ENCODE data around the gene CAB39. TPM values are rescaled to one million over a fixed set of nuclear protein-coding genes. Genes with fewer than 3 reads are reported as not detected.

CAB39 gene
- total RNA-seq, 4 donors from 2014 or later = 70.8 to 97.6 (median 87.4) TPM

DNA sequence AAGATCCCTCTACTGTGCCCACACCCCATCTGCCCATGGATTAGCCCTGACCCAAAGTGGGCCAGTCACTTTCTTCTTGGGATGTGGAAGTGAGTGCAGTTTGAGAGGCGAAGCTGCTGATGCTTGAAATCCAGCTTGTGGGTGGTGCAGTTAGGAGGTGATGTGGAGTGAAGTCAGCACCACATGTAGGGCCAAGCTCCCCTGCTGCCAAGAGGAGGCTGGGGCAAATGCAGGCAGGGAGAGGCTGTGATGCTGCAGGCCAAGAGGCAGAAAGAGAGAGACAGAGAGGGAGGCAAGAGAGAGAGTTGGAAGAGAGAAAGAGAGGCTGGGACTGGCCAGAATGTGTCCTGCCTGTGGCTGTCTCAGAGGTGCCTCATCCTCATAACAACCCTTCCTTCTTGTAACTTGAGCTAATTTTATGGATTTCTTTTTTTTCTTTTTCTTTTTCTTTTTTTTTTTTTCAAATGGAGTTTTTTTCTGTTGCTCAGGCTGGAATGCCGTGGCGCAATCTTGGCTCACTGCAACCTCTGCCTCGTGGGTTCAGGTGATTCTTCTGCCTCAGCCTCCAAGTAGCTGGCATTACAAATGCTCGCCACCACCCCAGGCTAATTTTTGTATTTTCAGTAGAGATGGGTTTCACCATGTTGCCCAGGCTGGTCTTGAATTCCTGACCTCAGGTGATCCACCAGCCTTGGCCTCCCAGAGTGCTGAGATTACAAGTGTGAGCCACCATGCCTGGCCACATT lies 35.3 kb upstream of the CAB39 start:
- no peak overlapping the region for H3K4me3 ChIP-seq (replicated peaks in 1 of 3)
- no peak overlapping the region for H3K27ac ChIP-seq
- no peaks in the 10 kb centered on the region for H3K36me3 ChIP-seq
- intact Hi-C loops (cut with DNase I) = no loop called here
- no peak for DNase-seq
- H3K9me3 ChIP-seq = no peaks in the 10 kb centered on the region
- WGBS, 2 donors = 93% methylated on average over 5 of the region's 5 CpGs
- H3K4me1 ChIP-seq = no peaks in the 10 kb centered on the region
- TF ChIP-seq POLR2A (IDR thresholded peaks at IDR 0.05) = no peak
- TF ChIP-seq, protein P1, sequence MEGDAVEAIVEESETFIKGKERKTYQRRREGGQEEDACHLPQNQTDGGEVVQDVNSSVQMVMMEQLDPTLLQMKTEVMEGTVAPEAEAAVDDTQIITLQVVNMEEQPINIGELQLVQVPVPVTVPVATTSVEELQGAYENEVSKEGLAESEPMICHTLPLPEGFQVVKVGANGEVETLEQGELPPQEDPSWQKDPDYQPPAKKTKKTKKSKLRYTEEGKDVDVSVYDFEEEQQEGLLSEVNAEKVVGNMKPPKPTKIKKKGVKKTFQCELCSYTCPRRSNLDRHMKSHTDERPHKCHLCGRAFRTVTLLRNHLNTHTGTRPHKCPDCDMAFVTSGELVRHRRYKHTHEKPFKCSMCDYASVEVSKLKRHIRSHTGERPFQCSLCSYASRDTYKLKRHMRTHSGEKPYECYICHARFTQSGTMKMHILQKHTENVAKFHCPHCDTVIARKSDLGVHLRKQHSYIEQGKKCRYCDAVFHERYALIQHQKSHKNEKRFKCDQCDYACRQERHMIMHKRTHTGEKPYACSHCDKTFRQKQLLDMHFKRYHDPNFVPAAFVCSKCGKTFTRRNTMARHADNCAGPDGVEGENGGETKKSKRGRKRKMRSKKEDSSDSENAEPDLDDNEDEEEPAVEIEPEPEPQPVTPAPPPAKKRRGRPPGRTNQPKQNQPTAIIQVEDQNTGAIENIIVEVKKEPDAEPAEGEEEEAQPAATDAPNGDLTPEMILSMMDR (IDR thresholded peaks at IDR 0.05) = no peak
- no peaks in the 10 kb centered on the region for H3K27me3 ChIP-seq

DNA sequence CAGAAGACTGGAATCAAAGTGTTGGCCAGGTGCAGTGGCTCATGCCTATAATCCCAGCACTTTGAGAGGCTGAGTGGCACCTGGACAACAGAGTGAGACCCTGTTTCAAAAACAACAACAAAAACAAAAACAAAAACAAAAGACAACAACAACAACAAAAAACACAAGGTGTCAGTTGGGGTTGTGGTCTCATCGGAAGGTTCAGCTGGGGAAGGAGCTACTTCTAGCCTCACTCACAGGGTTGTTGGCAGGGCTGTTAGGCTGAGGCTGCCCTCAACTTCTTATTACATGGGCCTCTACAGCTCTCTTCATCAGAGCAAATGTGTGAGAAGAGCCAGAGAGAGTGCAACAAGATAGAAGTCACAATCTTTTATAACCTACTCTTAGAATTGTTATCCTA lies 34.6 kb upstream of the CAB39 start:
- no peaks in the 10 kb centered on the region for H3K4me1 ChIP-seq
- H3K9me3 ChIP-seq = no peaks in the 10 kb centered on the region
- TF ChIP-seq, protein P1 (IDR thresholded peaks at IDR 0.05) = no peak
- TF ChIP-seq POLR2A (IDR thresholded peaks at IDR 0.05) = no peak
- H3K27ac ChIP-seq = no peak overlapping the region
- intact Hi-C loops (cut with DNase I) = no loop called here
- 95 to 98% methylated on average over 1 of the region's 1 CpG for WGBS, 2 donors
- H3K36me3 ChIP-seq = no peaks in the 10 kb centered on the region
- DNase-seq = no peak
- no peak overlapping the region for H3K4me3 ChIP-seq (replicated peaks in 1 of 3)
- H3K27me3 ChIP-seq = no peaks in the 10 kb centered on the region

DNA sequence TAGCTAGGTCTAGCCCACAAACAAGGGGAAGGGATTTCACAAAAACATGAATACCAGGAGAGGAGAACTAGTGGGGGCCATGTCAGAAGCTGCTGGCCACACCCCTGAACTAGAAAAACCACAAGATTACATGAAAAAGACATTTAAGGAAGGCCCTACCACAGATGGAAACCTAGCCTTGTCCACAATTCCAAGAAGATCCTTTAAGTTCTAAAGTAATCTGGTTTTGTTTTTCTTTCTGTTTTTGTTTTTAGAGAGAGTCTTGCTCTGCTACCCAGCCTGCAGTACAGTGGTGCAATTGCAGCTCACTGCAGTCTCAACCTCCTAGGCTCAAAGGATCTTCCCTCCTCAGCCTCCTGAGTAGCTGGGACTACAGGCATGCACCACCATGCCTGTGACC lies 34.2 kb upstream of the CAB39 start:
- no peaks in the 10 kb centered on the region for H3K4me1 ChIP-seq
- TF ChIP-seq POLR2A (IDR thresholded peaks at IDR 0.05) = no peak
- TF ChIP-seq, protein P1 (IDR thresholded peaks at IDR 0.05) = no peak
- DNase-seq = no peak
- no peaks in the 10 kb centered on the region for H3K27me3 ChIP-seq
- H3K36me3 ChIP-seq = no peaks in the 10 kb centered on the region
- no peak overlapping the region for H3K4me3 ChIP-seq (replicated peaks in 1 of 3)
- intact Hi-C loops (cut with DNase I) = no loop called here
- no peak overlapping the region for H3K27ac ChIP-seq
- no peaks in the 10 kb centered on the region for H3K9me3 ChIP-seq

DNA sequence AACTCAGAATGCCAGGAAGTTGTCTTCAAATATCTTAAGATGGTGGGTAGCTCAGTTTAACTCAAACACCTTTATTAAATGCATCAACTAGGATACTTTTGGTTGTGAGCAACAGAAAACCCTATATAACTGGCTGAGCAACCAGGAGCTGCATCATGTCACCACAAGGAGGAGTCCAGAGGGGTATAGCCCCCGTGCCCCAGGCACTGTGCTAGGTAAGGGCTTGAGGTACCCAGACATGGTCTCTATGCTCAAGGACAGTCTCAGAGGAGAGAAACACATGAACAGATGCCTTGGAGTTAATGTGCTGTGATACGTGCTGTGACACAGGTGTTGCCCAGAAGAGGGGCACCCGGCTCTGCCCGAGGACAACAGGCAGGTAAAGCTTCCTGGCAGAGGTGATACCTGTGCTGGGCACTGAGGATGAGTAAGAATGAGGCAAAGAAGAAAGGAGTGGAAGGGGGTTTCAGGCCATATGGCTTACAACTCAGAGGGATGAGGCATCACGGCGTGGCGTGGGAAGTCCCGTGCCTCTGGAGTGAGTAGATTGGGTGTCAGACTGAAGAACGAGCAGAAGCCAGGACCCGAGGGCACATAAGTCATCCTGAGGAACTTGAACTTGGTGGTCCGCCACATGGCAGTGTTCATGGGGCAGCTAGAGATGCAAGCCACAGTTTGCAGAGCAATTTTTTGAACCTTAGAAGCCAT lies 32.0 kb upstream of the CAB39 start:
- H3K9me3 ChIP-seq = no peaks in the 10 kb centered on the region
- no peak overlapping the region for H3K4me3 ChIP-seq (replicated peaks in 1 of 3)
- no peak overlapping the region for H3K27ac ChIP-seq
- intact Hi-C loops (cut with DNase I) = no loop called here
- no peaks in the 10 kb centered on the region for H3K36me3 ChIP-seq
- no peaks in the 10 kb centered on the region for H3K4me1 ChIP-seq
- 89 to 93% methylated on average over 11 of the region's 11 CpGs for WGBS, 2 donors
- no peaks in the 10 kb centered on the region for H3K27me3 ChIP-seq
- TF ChIP-seq POLR2A (IDR thresholded peaks at IDR 0.05) = no peak
- TF ChIP-seq, protein P1 (IDR thresholded peaks at IDR 0.05) = no peak
- no peak for DNase-seq

DNA sequence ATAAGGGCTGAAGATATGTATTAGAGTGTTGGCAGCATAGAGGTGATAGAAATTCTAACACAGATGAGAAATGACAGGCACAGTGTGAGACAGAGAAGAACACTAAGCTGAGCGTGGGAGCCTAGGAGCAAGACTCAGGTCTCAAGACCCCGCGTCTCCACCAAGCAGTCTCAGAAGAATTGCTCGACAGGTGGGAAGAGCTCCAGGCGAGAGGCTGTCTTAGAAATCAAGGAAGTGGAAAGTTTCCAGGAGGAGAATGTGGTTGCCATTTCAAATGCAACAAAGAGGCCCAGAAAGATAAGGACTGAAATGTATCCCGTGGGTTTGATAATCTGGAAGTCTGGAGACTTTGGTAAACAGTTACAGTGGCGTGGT lies 31.5 kb upstream of the CAB39 start:
- H3K9me3 ChIP-seq = no peaks in the 10 kb centered on the region
- TF ChIP-seq, protein P1 (IDR thresholded peaks at IDR 0.05) = no peak
- H3K27ac ChIP-seq = no peak overlapping the region
- no peaks in the 10 kb centered on the region for H3K27me3 ChIP-seq
- no peak for DNase-seq
- intact Hi-C loops (cut with DNase I) = no loop called here
- no peaks in the 10 kb centered on the region for H3K4me1 ChIP-seq
- H3K36me3 ChIP-seq = no peaks in the 10 kb centered on the region
- no peak overlapping the region for H3K4me3 ChIP-seq (replicated peaks in 1 of 3)
- WGBS, 2 donors = 71 to 72% methylated on average over 7 of the region's 7 CpGs
